ENCODE data around the gene CEACAM21.

DNA sequence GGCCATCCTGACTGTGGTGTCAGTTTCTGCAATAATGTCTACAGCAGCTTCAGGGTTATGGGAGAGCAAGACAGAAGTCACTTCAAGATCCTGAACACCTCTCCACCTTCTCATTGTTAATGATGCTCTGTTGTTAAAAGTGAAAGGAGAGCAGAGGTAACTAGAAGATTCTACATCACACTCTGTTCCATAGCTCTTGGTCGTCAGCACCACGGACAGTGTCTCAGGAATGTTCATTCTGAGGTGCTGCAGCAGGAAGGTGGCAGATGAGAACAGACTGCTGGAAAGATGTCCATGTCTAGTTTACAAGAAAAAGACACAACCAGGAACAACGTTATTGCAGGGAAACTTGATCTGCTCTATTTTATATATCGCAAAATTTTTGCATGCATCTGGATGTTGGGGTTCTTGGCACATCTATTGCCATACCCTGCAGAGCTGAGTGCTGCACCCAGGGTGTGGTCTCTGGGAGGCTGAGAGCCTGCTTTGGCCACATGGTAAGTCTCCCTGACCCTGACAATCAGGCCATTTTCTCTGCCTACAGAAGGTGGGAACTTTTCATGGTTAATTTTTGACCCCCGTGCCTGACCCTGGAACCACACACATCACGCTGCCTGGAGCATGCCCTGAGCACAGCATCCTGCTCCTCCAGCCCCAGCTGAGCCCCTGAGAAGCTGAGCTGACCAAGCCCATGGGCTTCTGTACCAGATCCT is 12.7 kb downstream of the CEACAM21 start:
- TF ChIP-seq, protein P1, sequence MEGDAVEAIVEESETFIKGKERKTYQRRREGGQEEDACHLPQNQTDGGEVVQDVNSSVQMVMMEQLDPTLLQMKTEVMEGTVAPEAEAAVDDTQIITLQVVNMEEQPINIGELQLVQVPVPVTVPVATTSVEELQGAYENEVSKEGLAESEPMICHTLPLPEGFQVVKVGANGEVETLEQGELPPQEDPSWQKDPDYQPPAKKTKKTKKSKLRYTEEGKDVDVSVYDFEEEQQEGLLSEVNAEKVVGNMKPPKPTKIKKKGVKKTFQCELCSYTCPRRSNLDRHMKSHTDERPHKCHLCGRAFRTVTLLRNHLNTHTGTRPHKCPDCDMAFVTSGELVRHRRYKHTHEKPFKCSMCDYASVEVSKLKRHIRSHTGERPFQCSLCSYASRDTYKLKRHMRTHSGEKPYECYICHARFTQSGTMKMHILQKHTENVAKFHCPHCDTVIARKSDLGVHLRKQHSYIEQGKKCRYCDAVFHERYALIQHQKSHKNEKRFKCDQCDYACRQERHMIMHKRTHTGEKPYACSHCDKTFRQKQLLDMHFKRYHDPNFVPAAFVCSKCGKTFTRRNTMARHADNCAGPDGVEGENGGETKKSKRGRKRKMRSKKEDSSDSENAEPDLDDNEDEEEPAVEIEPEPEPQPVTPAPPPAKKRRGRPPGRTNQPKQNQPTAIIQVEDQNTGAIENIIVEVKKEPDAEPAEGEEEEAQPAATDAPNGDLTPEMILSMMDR (conservative IDR thresholded peaks at IDR 0.05 in 1 of 2, IDR thresholded peaks at IDR 0.05 in 1 of 2; ENCODE audit: extremely low read depth in 1 of 2, insufficient read depth in 1 of 2, low read depth in 1 of 2, low read length in 2 of 2), result no peak
- TF ChIP-seq EZH2 (IDR thresholded peaks at IDR 0.05; ENCODE audit: borderline replicate concordance, low read length), result no peak
